OCI-LY3 (cell line): ENCODE data around the gene ZNF428.

Experiments used
- EZH2phosphoT487 ChIP-seq: fragments of 200-600 bp; shearing (Covaris generic); IDR thresholded peaks from 2 replicates; pipeline ENCODE4 v1.6.1; 2018; ENCODE audit warnings: antibody characterized with exemption, mixed run types, low read depth
- TF ChIP-seq, protein P1 (sequence below): fragments of 200-600, 300-600 bp; sonication (generic); IDR thresholded peaks from 2 replicates; pipeline ENCODE4 v1.5.1; 2014; ENCODE audit warnings: antibody characterized with exemption, low read length, low read depth

DNA sequence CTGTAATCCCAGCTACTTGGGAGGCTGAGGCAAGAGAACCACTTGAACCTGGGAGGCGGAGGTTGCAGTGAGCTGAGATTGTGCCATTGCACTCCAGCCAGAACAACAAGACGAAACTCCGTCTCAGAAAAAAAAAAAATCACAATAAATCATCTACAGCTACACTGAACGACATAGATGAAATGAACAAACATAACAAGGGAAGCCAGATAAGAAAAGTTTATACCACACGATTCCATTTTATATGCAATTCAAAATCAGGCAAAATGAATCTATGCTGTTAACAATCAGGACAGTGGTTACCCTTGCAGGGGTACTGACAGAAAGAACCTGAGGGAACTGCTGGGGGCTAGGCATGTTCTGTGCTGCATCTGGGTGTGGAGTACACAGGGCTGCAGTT lies 49.8 kb downstream of the ZNF428 start:
- TF ChIP-seq, protein P1, sequence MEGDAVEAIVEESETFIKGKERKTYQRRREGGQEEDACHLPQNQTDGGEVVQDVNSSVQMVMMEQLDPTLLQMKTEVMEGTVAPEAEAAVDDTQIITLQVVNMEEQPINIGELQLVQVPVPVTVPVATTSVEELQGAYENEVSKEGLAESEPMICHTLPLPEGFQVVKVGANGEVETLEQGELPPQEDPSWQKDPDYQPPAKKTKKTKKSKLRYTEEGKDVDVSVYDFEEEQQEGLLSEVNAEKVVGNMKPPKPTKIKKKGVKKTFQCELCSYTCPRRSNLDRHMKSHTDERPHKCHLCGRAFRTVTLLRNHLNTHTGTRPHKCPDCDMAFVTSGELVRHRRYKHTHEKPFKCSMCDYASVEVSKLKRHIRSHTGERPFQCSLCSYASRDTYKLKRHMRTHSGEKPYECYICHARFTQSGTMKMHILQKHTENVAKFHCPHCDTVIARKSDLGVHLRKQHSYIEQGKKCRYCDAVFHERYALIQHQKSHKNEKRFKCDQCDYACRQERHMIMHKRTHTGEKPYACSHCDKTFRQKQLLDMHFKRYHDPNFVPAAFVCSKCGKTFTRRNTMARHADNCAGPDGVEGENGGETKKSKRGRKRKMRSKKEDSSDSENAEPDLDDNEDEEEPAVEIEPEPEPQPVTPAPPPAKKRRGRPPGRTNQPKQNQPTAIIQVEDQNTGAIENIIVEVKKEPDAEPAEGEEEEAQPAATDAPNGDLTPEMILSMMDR: no peak
- TF ChIP-seq EZH2phosphoT487: no peak
